Measurements from ENCODE around the gene PNP. TPM values are rescaled to one million over a fixed set of nuclear protein-coding genes. Genes with fewer than 3 reads are reported as not detected.

Gene PNP
- total RNA-seq, 4 donors from 2014 or later: 17.5 to 47.3 (median 35.7) TPM

DNA sequence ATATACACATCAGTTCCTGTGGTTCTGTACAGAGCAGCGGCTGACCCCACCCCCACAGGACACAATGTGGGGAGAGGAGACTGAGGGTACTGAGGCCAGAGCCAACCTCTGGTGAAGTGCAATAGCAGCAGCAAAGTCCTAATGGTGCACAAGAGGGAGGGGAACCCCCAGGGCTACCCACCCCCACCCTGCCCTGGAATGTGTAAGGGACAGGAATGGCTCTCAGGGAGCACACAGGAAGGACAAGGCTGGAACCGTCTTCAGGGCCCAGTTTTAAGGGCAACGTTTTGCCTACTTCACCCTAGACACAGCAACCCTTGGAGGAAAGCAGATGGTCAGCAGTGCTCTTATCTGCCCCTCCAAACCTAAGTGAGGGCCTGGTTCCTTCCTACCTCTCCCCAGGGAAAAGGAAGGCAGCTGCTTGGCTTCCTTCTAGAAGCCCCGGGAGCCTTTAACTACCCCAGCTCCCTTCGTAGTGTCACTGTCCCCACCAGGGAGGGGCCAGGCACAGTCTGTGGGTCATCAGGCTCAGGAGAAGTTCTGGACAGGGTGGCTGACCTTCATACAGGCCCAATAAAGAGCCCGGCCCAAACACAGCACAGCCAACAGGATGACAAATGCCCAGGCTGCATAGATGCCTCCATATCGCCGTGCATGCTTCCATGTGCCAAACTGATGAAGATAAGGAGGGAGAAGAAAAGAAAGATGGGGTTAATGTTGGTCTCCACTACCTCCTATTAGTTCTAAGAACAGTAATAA, 11.0 kb upstream of the PNP start:
- TF ChIP-seq, protein P1, sequence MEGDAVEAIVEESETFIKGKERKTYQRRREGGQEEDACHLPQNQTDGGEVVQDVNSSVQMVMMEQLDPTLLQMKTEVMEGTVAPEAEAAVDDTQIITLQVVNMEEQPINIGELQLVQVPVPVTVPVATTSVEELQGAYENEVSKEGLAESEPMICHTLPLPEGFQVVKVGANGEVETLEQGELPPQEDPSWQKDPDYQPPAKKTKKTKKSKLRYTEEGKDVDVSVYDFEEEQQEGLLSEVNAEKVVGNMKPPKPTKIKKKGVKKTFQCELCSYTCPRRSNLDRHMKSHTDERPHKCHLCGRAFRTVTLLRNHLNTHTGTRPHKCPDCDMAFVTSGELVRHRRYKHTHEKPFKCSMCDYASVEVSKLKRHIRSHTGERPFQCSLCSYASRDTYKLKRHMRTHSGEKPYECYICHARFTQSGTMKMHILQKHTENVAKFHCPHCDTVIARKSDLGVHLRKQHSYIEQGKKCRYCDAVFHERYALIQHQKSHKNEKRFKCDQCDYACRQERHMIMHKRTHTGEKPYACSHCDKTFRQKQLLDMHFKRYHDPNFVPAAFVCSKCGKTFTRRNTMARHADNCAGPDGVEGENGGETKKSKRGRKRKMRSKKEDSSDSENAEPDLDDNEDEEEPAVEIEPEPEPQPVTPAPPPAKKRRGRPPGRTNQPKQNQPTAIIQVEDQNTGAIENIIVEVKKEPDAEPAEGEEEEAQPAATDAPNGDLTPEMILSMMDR (IDR thresholded peaks at IDR 0.05; ENCODE audit: low read depth): no peak

DNA sequence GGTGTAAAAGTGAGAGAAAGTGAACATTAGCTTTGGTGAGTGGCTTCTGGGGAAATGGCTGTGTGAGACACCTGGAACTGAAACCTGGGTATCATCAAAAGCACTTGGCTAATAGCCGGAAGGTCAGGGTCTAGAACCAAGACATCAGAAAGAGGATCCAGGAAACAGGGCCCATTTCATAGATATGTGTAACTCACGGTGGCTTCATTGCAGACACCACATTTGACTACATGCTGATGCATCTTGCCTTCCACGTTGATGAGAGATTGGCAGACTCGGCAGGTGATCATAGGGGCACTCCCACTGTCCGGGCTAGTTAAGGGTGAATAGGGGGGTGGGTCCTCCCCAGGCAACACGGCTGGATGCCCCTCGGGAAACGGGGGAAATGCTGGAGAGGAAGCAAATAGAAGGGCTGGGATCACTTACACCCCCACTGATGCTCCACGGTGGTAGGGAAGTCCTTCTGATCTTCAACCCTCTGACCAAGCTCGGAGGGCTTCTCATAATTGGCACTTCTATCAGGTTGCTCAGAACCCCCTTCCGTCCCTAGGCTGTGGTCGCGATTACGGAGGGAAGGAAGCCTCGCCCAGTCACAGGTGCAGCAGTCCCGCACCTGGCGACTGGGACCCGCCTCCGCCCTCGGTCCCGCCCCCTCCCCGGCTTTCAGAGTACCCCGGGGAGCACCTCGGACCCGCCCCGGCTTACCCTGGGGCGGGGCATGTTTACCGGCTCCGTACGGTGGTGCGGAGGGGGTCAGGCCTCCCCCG, 8.6 kb upstream of the PNP start:
- TF ChIP-seq, protein P1 (IDR thresholded peaks at IDR 0.05; ENCODE audit: low read depth): no peak

DNA sequence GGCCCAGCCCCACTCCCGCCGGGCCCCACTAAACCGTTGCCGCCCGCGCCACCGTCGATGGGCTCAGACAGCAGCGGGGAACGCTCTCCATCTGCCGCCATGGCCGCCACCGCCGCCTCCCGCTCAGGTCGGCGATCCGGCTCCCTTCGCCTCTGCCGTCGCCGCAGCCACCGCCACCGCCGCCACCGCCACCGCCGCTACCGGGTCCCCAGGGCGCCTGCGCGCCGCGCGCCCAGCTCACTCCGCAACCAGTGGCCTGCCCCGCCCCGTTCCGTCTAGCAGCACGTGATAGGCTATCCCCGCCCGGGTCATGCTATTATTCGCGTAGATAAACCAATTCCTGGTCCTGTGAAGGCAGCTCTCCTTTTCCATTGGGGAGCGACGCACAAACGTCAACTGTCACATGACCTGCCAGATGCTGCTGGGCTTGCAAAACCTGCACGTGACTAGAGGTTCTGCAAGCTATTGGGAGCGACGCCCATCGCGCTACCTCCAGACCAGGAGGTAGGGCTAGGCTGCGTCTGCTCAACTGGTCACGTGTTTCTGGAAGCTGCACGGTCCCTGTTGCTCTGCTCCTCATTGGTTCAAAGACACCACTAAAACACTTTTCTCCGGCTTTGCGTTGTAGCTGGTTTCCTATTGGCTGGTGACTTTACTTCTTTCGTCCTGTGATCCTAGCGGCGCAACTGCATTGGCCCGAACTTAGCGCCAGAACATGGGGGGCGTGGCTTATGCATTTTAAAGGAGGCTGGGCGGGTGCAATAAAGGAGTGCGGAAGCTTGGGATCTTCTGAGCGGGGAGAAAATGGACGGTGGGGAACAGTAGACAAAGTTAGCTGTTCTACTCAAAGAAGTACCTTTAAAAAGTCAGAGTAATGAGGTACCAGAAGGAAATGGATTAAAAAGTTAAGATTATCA, 7.7 kb upstream of the PNP start, which contains the start of gene PIP4P1:
Gene PIP4P1, minus strand, starts transcription at position 210 of the 917 bp plus-strand sequence. Its CDS starts 109 bp downstream, at position 101.
- TF ChIP-seq, protein P1 (IDR thresholded peaks at IDR 0.05; ENCODE audit: low read depth): no peak

DNA sequence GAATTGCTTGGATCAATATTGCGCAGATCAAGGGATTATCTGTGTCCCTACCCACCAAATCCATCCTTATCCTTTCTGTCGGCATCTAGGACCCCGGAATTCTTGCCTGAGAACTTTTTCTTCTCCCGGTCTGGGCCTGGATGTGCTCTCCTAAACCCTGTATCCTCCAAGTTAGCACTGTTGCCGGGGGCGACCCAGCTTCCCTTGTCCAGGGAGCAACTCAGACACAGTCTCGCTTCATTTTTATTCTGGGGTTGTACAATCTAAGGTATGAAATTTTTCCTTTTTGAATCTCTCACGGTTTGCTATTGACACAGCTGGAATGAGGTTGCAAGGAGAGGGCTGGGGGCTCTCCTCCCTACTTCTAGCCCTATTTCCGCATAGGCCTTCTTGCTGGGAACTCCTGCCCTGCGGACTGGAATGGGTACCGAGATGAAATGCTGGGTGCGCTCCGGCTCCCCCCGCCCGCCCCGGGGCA, 403 bp upstream of the PNP start:
- TF ChIP-seq, protein P1 (IDR thresholded peaks at IDR 0.05; ENCODE audit: low read depth): no peak

DNA sequence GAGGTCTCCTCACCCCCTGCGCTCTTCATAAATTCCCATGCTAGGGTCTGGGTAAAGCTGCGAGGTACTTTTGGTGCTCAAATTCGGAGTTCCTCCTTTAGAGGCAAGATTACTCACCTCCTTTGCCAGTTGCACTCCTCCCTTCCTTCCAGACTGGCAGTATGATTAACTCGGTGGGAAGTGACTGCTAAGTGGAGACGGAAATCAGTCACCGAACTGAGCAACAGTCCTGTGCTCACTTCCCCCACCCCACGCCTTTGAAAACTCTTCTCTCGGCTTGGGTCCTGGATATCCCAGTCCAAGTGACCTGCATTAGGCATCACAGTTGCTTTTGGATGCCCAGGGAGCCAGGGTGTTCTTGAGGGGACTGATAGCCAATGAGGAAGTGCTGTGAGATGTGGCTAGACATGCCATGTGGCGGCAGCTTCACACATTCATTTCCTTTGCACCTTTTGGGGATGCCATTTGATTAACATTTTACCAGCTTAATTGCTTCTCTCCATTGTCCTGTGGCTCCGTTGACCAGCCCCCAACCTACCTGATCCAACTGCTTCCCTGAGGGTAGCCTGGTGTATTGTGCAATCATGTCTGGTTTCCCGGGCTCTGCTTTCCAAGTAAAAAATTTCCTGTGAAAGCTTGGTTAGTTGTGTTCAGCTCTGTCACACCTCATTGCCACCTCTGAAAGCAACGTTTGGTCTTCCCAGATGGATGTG, 840 bp downstream of the PNP start:
- TF ChIP-seq, protein P1 (IDR thresholded peaks at IDR 0.05; ENCODE audit: low read depth): no peak

DNA sequence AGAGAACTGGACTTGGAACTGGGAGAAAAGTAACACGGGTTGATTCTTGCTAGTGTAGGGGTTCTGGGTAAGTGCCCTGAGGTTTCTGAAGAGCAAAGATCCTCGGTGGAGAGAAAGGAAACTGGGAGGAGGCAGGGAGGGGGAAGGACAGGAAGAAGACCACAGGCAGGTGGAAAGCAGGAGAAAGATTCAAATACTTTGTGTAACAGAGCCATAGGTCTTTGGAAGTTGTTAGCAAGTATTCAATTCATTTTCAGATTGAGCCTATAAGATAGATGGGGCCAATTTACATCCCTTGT, 1.3 kb downstream of the PNP start:
- TF ChIP-seq, protein P1 (IDR thresholded peaks at IDR 0.05; ENCODE audit: low read depth): no peak

Data from subcutaneous adipose tissue (tissue), 4 donors.